Hepatocyte (in vitro differentiated cells): ENCODE data around the gene NDUFS6. TPM values are rescaled to one million over a fixed set of nuclear protein-coding genes. Genes with fewer than 3 reads are reported as not detected.
"Not testable (repeated sequence)": the region's sequence is repeated elsewhere in the genome, so short reads cannot be mapped to it uniquely, and the experiment has no call there.

ENCODE experiments used
- DNase-seq: peaks from one replicate; pipeline ENCODE4 v3.0.0-alpha.2; 2016; ENCODE audit warnings: low spot score
- H2AFZ ChIP-seq: fragments of 200-600 bp; sonication (generic); 2 replicates; pipeline ENCODE4 v1.6.0; 2016; ENCODE audit warnings: antibody characterized with exemption, mild to moderate bottlenecking
- H3K27ac ChIP-seq: fragments of 200-600 bp; sonication (generic); 2 replicates; pipeline ENCODE4 v1.5.1; 2016; ENCODE audit warnings: mild to moderate bottlenecking
- H3K27me3 ChIP-seq: fragments of 200-600 bp; sonication (generic); 2 replicates; pipeline ENCODE4 v1.6.1; 2016
- H3K36me3 ChIP-seq: fragments of 200-600 bp; sonication (generic); replicated peaks from 2 replicates; pipeline ENCODE4 v1.5.1; 2016; ENCODE audit warnings: low read depth; ENCODE audit not compliant: insufficient read depth
- H3K4me1 ChIP-seq: fragments of 200-600 bp; sonication (generic); 2 replicates; pipeline ENCODE4 v1.5.1; 2016; ENCODE audit warnings: mild to moderate bottlenecking, moderate library complexity; ENCODE audit not compliant: insufficient read depth
- H3K4me2 ChIP-seq: fragments of 200-600 bp; sonication (generic); 2 replicates; pipeline ENCODE4 v1.6.0; 2016
- H3K4me3 ChIP-seq: fragments of 200-600 bp; sonication (generic); 2 replicates; pipeline ENCODE4 v1.5.1; 2016; ENCODE audit warnings: mild to moderate bottlenecking
- H3K79me2 ChIP-seq: fragments of 200-600 bp; sonication (generic); 2 replicates; pipeline ENCODE4 v1.6.0; 2017; ENCODE audit warnings: mild to moderate bottlenecking
- H3K9me2 ChIP-seq: fragments of 200-600 bp; sonication (generic); replicated peaks from 2 replicates; pipeline ENCODE4 v1.6.0; 2017; ENCODE audit warnings: mild to moderate bottlenecking; ENCODE audit not compliant: insufficient read depth
- H3K9me3 ChIP-seq: fragments of 200-600 bp; sonication (generic); 2 replicates; pipeline ENCODE4 v1.5.1; 2016; ENCODE audit warnings: low read depth, mild to moderate bottlenecking
- H4K20me1 ChIP-seq: fragments of 200-600 bp; sonication (generic); 2 replicates; pipeline ENCODE4 v1.6.0; 2016; ENCODE audit warnings: mild to moderate bottlenecking; ENCODE audit not compliant: insufficient read depth, poor library complexity, severe bottlenecking
- EZH2 ChIP-seq: fragments of 200-600 bp; sonication (generic); IDR thresholded peaks from 2 replicates; pipeline ENCODE4 v1.6.1; 2016; ENCODE audit warnings: antibody characterized with exemption, mild to moderate bottlenecking, borderline replicate concordance
- EZH2phosphoT487 ChIP-seq: fragments of 200-600 bp; sonication (generic); IDR thresholded peaks from one replicate; pipeline ENCODE4 v1.6.1; 2018; ENCODE audit warnings: antibody characterized with exemption, mild to moderate bottlenecking, low read depth, moderate library complexity; ENCODE audit not compliant: unreplicated experiment, severe bottlenecking
- WGBS: methylation state at CpG from one replicate; pipeline ENCODE4 v1.1.6; 2016; ENCODE audit warnings: low lambda C conversion rate; ENCODE audit errors: missing lambda C conversion rate; 5-methylcytosine and 5-hydroxymethylcytosine counted together
- polyA plus RNA-seq: library from polyadenylated mRNA; unstranded; fragments of >200 nt; fragmentation: Nextera tagmentation; extraction: Ambion mirVana; gene quantifications from 2 replicates; pipeline ENCODE4 v1.2.1, GENCODE V29; 2016
- total RNA-seq: library from RNA; depleted of rRNA; stranded (reverse); fragments of >200 nt; gene quantifications from 2 replicates; pipeline ENCODE4 v1.2.3, GENCODE V29; 2014
- TF ChIP-seq, protein P1 (sequence below): fragments of 200-600 bp; sonication (generic); IDR thresholded peaks from 2 replicates; pipeline ENCODE4 v1.5.1; 2016; ENCODE audit warnings: antibody characterized with exemption, mild to moderate bottlenecking; ENCODE audit not compliant: poor library complexity

The NDUFS6 gene
- total and polyA plus RNA-seq, 2 experiments from 2014 or later, result 29.3 to 108 TPM

DNA sequence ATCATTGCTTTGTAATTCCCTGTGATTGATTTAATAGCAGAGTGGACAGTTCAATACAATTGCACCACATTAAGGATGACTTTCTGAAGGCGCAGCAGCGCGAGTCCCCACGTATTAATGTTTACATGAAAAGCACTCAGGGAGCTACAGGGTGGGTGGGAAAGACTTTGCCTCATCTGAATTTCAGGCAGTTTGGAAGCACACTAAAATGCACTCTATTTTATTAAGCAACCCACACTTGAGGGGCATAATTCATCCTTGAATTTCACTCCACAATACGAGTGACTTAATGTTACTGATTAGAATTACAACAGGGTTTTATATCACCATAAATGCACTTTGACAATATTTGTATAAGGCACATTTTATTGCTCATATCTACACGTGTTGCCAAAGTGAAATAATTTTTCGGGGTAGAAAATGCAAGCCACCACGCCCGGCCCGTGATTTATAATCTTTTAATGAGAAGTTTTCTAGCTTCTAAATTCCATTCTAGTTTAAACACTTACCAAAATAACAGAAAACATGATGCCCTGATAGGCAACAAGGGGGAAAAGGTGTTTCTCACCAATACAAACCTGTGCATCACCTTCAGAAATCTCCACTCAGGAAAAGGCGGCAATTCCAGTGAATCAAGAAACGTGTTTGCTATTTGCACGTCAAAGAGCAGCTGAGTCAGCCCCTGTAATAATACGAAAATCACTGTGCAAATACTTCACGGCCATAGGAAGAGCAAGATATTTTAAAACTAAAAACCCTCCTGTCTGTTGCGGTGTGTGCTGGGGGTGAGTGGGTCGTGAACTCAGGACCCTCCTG, 41.0 kb downstream of the NDUFS6 start:
- no peak overlapping the region for H3K4me3 ChIP-seq
- no peaks in the 10 kb centered on the region for H4K20me1 ChIP-seq
- no peak overlapping the region for H3K4me2 ChIP-seq
- 77% methylated on average over 17 of the region's 17 CpGs for WGBS
- no peaks in the 10 kb centered on the region for H3K36me3 ChIP-seq
- H3K27me3 ChIP-seq, result peaks cover 16% of the 10 kb centered on the region
- no peak overlapping the region for H3K27ac ChIP-seq
- H3K9me3 ChIP-seq, result no peaks in the 10 kb centered on the region
- no peak overlapping the region for H2AFZ ChIP-seq
- no peaks in the 10 kb centered on the region for H3K4me1 ChIP-seq
- DNase-seq, result no peak
- H3K79me2 ChIP-seq, result no peaks in the 10 kb centered on the region
- H3K9me2 ChIP-seq, result no peaks in the 10 kb centered on the region
- TF ChIP-seq EZH2phosphoT487 (no peak), EZH2 (no peak)
- TF ChIP-seq, protein P1, sequence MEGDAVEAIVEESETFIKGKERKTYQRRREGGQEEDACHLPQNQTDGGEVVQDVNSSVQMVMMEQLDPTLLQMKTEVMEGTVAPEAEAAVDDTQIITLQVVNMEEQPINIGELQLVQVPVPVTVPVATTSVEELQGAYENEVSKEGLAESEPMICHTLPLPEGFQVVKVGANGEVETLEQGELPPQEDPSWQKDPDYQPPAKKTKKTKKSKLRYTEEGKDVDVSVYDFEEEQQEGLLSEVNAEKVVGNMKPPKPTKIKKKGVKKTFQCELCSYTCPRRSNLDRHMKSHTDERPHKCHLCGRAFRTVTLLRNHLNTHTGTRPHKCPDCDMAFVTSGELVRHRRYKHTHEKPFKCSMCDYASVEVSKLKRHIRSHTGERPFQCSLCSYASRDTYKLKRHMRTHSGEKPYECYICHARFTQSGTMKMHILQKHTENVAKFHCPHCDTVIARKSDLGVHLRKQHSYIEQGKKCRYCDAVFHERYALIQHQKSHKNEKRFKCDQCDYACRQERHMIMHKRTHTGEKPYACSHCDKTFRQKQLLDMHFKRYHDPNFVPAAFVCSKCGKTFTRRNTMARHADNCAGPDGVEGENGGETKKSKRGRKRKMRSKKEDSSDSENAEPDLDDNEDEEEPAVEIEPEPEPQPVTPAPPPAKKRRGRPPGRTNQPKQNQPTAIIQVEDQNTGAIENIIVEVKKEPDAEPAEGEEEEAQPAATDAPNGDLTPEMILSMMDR, result no peak

DNA sequence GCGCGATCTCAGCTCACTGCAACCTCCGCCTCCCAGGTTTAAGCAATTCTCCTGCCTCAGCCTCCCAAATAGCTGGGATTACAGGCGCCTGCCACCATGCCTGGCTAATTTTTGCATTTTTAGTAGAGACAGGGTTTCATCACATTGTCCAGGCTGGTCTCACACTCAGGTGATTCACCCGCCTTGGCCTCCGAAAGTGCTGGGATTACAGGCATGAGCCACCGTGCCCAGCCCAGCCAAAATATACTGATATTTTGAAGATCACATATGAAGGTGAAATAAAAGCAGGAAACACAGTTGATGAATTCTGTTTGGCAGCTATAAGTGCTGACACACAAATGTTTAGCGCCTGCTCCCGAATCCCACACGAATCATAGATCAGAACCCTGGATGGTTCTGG, 42.6 kb downstream of the NDUFS6 start:
- peaks cover 18% of the 10 kb centered on the region for H3K27me3 ChIP-seq

DNA sequence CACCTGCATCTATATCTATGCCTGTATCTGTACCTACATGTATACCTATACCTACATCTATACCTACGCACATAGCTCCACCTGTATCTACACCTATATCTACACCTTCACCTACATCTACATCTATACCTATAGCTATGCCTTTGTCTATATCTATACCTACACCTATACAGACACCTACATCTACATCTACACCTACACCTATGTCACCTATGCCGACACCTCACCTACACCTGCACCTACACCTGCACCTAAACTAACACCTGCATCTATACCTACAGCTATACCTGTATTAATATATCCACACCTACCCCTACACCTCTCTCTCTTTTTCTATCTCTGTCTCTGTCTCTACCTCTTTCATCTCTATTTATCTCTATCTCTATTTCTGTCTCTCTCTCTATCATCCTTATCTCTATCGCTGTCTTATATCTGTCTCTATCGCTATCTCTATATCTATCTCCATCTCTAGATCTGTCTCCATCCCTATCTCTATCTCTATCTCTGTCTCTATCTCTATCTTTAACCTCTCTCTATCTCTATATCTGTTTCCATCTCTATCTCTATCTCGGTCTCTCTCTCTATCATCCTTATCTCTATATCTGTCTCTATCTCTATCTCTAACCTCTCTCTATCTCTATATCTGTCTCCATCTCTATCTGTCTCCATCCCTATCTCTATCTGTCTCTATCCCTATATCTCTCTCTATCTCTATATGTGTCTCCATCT, 43.7 kb downstream of the NDUFS6 start:
- Histone ChIP-seq H3K4me3 (no peak overlapping the region), H3K9me2 (no peaks in the 10 kb centered on the region), H2AFZ (no peak overlapping the region), H3K4me1 (no peaks in the 10 kb centered on the region), H3K27me3 (peaks cover 28% of the 10 kb centered on the region), H3K27ac (no peak overlapping the region), H3K36me3 (no peaks in the 10 kb centered on the region), H3K9me3 (no peaks in the 10 kb centered on the region), H3K4me2 (no peak overlapping the region), H4K20me1 (no peaks in the 10 kb centered on the region), H3K79me2 (no peaks in the 10 kb centered on the region)
- 97% methylated on average over 5 of the region's 5 CpGs for WGBS
- TF ChIP-seq EZH2phosphoT487 (no peak), EZH2 (no peak)
- TF ChIP-seq, protein P1, result no peak
- DNase-seq, result no peak

More for the DNA sequence above, 42.6 kb downstream of the NDUFS6 start:
- not testable (repeated sequence) for H3K4me1 ChIP-seq, H3K9me3 ChIP-seq, DNase-seq, H3K4me2 ChIP-seq, H3K79me2 ChIP-seq, H3K27ac ChIP-seq, H2AFZ ChIP-seq, H4K20me1 ChIP-seq, H3K4me3 ChIP-seq, H3K36me3 ChIP-seq, H3K9me2 ChIP-seq
- WGBS, result 88% methylated on average over 10 of the region's 10 CpGs

DNA sequence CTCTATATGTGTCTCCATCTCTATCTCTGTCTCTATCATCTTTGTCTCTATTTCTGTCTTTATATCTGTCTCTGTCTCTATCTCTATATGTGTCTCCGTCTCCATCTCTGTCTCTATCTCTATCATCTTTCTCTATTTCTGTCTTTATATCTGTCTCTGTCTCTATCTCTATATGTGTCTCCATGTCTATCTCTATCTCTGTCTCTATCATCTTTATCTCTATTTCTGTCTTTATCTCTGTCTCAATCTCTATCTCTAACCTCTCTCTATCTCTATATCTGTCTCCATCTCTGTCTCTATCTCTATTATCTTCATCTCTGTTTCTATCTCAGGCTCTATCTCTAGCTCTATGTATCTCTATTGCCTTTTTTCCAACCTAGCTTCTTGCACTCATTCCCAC, 44.5 kb downstream of the NDUFS6 start:
- Histone ChIP-seq H2AFZ (no peak overlapping the region), H3K36me3 (no peaks in the 10 kb centered on the region), H4K20me1 (no peaks in the 10 kb centered on the region), H3K4me1 (no peaks in the 10 kb centered on the region), H3K79me2 (no peaks in the 10 kb centered on the region), H3K9me3 (no peaks in the 10 kb centered on the region), H3K27ac (no peak overlapping the region), H3K27me3 (peaks cover 36% of the 10 kb centered on the region), H3K4me2 (no peak overlapping the region), H3K9me2 (no peaks in the 10 kb centered on the region), H3K4me3 (no peak overlapping the region)
- 94% methylated on average over 1 of the region's 1 CpG for WGBS
- no peak for TF ChIP-seq EZH2phosphoT487
- no peak for TF ChIP-seq EZH2
- TF ChIP-seq, protein P1, result no peak
- DNase-seq, result no peak
